Measurements from ENCODE around the gene PER1. TPM values are rescaled to one million over a fixed set of nuclear protein-coding genes. Genes with fewer than 3 reads are reported as not detected.
A peak's percentile ranks its signal among the peaks of the same experiment; 100 is the strongest.

Gene PER1
- total and polyA plus RNA-seq, 9 of the 15 experiments (the other 6 are each of a cell fraction or from before 2014, with no cell fraction given) = 0.13 to 26.0 (median 3.4) TPM

- no peak for TF ChIP-seq TOE1 (IDR thresholded peaks at IDR 0.05; ENCODE audit: borderline replicate concordance)
- no peak for TF ChIP-seq TOE1 (CRISPR knock-in tag; IDR thresholded peaks at IDR 0.05; ENCODE audit: borderline replicate concordance, low read depth)
- TF ChIP-seq NCOA6 (IDR thresholded peaks at IDR 0.05) = no peak
- no peak for TF ChIP-seq RUNX1 (IDR thresholded peaks at IDR 0.05; ENCODE audit: low read depth)
- TF ChIP-seq GTF2E2 (tag; IDR thresholded peaks at IDR 0.05) = no peak
- no peak for TF ChIP-seq NEUROD1 (IDR thresholded peaks at IDR 0.05; ENCODE audit: borderline replicate concordance, low read depth, low read length, partially characterized antibody)
- no peak for TF ChIP-seq MED1 (CRISPR knock-in tag; IDR thresholded peaks at IDR 0.05; ENCODE audit: borderline replicate concordance)
- no peak for TF ChIP-seq ZFP91 (CRISPR knock-in tag; IDR thresholded peaks at IDR 0.05)
- no peak for TF ChIP-seq MTA2 (IDR thresholded peaks at IDR 0.05; ENCODE audit: low read depth)
- TF ChIP-seq ZBTB33 (CRISPR knock-in tag; IDR thresholded peaks at IDR 0.05) = no peak
- peak; percentile 41 for TF ChIP-seq RBBP5 (IDR thresholded peaks at IDR 0.05; ENCODE audit: borderline replicate concordance, insufficient read depth, low read length, poor library complexity, severe bottlenecking)
- no peak for TF ChIP-seq ARID1B (IDR thresholded peaks at IDR 0.05)
- no peak for TF ChIP-seq PYGO2 (tag; IDR thresholded peaks at IDR 0.05)
- TF ChIP-seq ZNF384 (IDR thresholded peaks at IDR 0.05; ENCODE audit: low read depth, low read length) = no peak
- TF ChIP-seq CREB3L1 (IDR thresholded peaks at IDR 0.05; ENCODE audit: borderline replicate concordance, low read depth) = no peak
- no peak for TF ChIP-seq ZNF282 (CRISPR knock-in tag; IDR thresholded peaks at IDR 0.05)
- TF ChIP-seq ZNF140 (CRISPR knock-in tag; IDR thresholded peaks at IDR 0.05) = no peak
- TF ChIP-seq SMC3 (conservative IDR thresholded peaks at IDR 0.05; ENCODE audit: insufficient read depth, low read depth, low read length) = no peak
- no peak for TF ChIP-seq ILK (tag; IDR thresholded peaks at IDR 0.05; ENCODE audit: borderline replicate concordance, low read depth)
- TF ChIP-seq HDAC6 (IDR thresholded peaks at IDR 0.05; ENCODE audit: low read depth, low read length) = no peak
- no peak for TF ChIP-seq ZNF830 (CRISPR knock-in tag; IDR thresholded peaks at IDR 0.05)
- TF ChIP-seq SOX6 (IDR thresholded peaks at IDR 0.05) = no peak
- no peak for TF ChIP-seq CBX8 (IDR thresholded peaks at IDR 0.05; ENCODE audit: borderline replicate concordance, extremely low read depth, low read depth, low read length, poor library complexity, severe bottlenecking)
- TF ChIP-seq EP300 (IDR thresholded peaks at IDR 0.05; ENCODE audit: low read length) = no peak
Measured at GRCh38 chr17:8122924-8123694, 29.1 kb downstream of the PER1 start (continued).

All from K562 (cell line).